ENCODE data around the gene ACOT13. TPM values are rescaled to one million over a fixed set of nuclear protein-coding genes. Genes with fewer than 3 reads are reported as not detected.
A peak's percentile ranks its signal among the peaks of the same experiment; 100 is the strongest.

The ACOT13 gene
- polyA plus RNA-seq, 1 experiment = 50.3 TPM

- TF ChIP-seq, protein P1, sequence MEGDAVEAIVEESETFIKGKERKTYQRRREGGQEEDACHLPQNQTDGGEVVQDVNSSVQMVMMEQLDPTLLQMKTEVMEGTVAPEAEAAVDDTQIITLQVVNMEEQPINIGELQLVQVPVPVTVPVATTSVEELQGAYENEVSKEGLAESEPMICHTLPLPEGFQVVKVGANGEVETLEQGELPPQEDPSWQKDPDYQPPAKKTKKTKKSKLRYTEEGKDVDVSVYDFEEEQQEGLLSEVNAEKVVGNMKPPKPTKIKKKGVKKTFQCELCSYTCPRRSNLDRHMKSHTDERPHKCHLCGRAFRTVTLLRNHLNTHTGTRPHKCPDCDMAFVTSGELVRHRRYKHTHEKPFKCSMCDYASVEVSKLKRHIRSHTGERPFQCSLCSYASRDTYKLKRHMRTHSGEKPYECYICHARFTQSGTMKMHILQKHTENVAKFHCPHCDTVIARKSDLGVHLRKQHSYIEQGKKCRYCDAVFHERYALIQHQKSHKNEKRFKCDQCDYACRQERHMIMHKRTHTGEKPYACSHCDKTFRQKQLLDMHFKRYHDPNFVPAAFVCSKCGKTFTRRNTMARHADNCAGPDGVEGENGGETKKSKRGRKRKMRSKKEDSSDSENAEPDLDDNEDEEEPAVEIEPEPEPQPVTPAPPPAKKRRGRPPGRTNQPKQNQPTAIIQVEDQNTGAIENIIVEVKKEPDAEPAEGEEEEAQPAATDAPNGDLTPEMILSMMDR (IDR thresholded peaks at IDR 0.05; ENCODE audit: low read depth, low read length) = no peak
- Histone ChIP-seq H3K9me3 (ENCODE audit: control insufficient read depth, insufficient read depth, low read length) (no peaks in the 10 kb centered on the region), H3K27ac (ENCODE audit: low read depth, low read length) (no peak overlapping the region), H3K27me3 (ENCODE audit: control insufficient read depth, insufficient read depth, low read length) (peaks cover 3% of the 10 kb centered on the region), H3K4me3 (ENCODE audit: low read depth, low read length) (no peak overlapping the region)
- DNase-seq (ENCODE audit: low read depth, low spot score) = no peak
- CTCF ChIA-PET = no interaction called here
- POLR2A ChIA-PET = no interaction called here
Measured at GRCh38 chr6:24649691-24650090, 17.2 kb upstream of the ACOT13 start.

DNA sequence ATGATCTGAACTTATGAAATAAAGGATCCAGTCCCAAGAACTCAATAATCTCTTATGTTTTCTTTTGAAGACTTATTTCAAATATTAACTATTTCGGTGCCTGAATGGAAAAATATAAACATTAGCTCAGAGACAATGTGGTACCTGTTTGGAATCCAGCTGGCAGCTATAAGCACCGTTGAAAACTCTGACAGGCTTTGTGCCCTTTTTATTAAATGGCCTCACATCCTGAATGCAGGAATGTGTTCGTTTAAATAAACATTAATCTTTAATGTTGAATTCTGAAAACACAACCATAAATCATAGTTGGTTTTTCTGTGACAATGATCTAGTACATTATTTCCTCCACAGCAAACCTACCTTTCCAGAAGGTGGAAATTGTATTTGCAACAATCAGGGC is 16.5 kb upstream of the ACOT13 start:
- TF ChIP-seq, protein P1 (IDR thresholded peaks at IDR 0.05; ENCODE audit: low read depth, low read length) = no peak
- ChIA-PET CTCF (no interaction called here), POLR2A (no interaction called here)
- Histone ChIP-seq H3K27ac (ENCODE audit: low read depth, low read length) (no peak overlapping the region), H3K27me3 (ENCODE audit: control insufficient read depth, insufficient read depth, low read length) (peaks cover 1% of the 10 kb centered on the region), H3K4me3 (ENCODE audit: low read depth, low read length) (no peak overlapping the region), H3K9me3 (ENCODE audit: control insufficient read depth, insufficient read depth, low read length) (no peaks in the 10 kb centered on the region)
- no peak for DNase-seq (ENCODE audit: low read depth, low spot score)

DNA sequence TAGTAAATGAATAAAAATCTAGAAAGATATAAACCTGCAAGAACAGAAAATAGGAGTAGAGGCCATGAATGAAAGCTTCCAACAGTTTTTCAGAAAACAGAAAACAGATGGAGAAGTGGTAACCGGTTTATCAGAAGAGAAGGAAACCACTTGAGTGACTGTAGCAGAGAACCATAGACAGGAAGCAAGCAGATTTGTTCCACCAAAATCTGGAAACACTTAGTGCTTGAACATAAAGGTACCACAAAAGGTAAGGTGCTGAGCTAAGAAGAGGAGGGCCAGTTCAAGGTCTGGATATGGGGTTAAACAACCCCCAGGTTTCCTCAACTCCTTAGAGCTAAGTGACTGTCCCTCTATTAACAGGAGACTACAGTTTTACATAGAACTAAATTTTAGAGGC is 11.7 kb upstream of the ACOT13 start:
- DNase-seq (ENCODE audit: low read depth, low spot score) = no peak
- H3K27me3 ChIP-seq (ENCODE audit: control insufficient read depth, insufficient read depth, low read length) = no peaks in the 10 kb centered on the region
- H3K9me3 ChIP-seq (ENCODE audit: control insufficient read depth, insufficient read depth, low read length) = no peaks in the 10 kb centered on the region
- H3K27ac ChIP-seq (ENCODE audit: low read depth, low read length) = no peak overlapping the region
- TF ChIP-seq, protein P1 (IDR thresholded peaks at IDR 0.05; ENCODE audit: low read depth, low read length) = no peak
- no peak overlapping the region for H3K4me3 ChIP-seq (ENCODE audit: low read depth, low read length)
- CTCF ChIA-PET = no interaction called here
- POLR2A ChIA-PET = no interaction called here

- Histone ChIP-seq H3K27me3 (ENCODE audit: control insufficient read depth, insufficient read depth, low read length) (no peaks in the 10 kb centered on the region), H3K4me3 (ENCODE audit: low read depth, low read length) (no peak overlapping the region), H3K9me3 (ENCODE audit: control insufficient read depth, insufficient read depth, low read length) (no peaks in the 10 kb centered on the region), H3K27ac (ENCODE audit: low read depth, low read length) (peak overlapping the region; percentile 84)
- CTCF ChIA-PET = no interaction called here
- POLR2A ChIA-PET = no interaction called here
- peak; percentile 71 for DNase-seq (ENCODE audit: low read depth, low spot score)
- TF ChIP-seq, protein P1 (IDR thresholded peaks at IDR 0.05; ENCODE audit: low read depth, low read length) = no peak
Measured at GRCh38 chr6:24658573-24659560, 8.0 kb upstream of the ACOT13 start.

DNA sequence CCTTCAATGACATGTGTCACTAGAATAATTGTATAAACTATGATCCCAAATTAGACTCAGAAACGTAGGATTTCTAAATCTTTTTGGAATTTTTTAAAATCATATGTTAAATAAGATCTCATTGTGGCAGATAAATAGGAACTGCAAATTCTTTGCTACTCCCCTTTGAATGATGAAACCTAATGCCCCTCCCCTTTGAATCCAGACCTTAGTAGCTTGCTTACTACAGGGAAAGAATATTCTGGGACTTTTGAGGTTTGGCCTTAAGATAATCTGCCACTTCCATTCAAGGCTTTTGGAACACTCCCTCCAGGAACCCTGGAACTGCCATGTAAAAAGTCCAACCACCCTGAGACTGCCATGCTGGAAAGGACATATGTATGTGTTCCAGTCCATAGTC is 7.3 kb upstream of the ACOT13 start:
- H3K27ac ChIP-seq (ENCODE audit: low read depth, low read length) = no peak overlapping the region
- DNase-seq (ENCODE audit: low read depth, low spot score) = no peak
- POLR2A ChIA-PET = no interaction called here
- TF ChIP-seq, protein P1 (IDR thresholded peaks at IDR 0.05; ENCODE audit: low read depth, low read length) = no peak
- H3K9me3 ChIP-seq (ENCODE audit: control insufficient read depth, insufficient read depth, low read length) = no peaks in the 10 kb centered on the region
- H3K27me3 ChIP-seq (ENCODE audit: control insufficient read depth, insufficient read depth, low read length) = no peaks in the 10 kb centered on the region
- H3K4me3 ChIP-seq (ENCODE audit: low read depth, low read length) = no peak overlapping the region
- CTCF ChIA-PET = no interaction called here
